AG10803 (cell line): ENCODE results near the gene HEATR9.

Experiments used
- DNase-seq: peaks from one replicate; pipeline ENCODE4 v3.0.0; 2010; ENCODE audit warnings: low read depth
- H3K4me3 ChIP-seq: 2 replicates; pipeline ENCODE4 v1.5.1; 2011; ENCODE audit warnings: mild to moderate bottlenecking, low read length, control low read depth
- CTCF ChIP-seq: conservative IDR thresholded peaks from 2 replicates; pipeline ENCODE4 v1.5.1; 2011; ENCODE audit warnings: mild to moderate bottlenecking, low read length, control low read depth, inconsistent platforms

Gene HEATR9, protein sequence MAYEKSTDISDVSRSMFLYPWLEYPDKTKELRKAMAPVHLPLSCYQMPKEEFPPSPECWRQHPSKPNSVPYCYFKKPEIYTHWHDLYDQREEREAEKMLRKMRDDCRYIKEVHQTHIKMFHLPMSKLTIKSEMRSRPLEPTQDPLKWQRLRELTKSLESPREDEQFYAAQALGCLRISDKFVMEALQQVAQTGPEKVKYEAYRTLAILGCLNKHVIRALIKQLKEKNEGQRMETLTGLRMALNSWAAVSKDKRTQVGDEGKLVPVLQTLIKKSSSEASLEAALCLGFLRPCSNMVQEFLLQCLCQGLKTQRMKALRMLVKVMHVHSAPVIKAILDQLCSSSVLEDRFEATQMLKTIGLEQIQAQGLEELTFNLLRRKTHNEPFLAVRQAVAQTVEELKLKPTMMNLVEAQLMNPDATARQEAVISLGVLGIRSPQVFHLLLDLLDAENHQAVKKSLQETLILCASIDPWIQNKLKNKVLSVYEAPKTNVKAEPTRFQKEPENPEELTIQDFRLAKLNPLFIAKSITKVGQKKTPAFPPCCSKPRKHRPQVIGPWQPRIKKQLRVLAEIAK

DNA sequence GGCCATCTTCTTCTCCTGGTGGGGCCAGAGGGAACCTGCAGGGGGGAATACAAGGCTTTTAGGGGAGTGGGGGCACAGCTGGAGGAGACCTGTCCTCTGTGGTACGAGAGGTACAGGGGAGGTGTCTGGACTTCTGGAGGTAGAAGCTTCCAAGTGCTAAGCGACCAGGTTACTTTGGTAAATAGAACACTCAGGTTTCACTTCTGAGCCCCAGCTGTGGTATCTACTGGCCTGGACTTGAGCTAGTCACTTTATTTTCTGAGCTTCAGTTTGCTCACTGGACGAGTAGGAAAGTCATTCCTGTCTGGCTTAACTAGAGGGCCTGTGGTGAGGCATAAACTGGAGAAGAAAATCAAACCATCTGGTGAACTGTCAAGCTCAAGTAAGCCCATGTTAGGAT lies at the start of gene HEATR9:
TSS of gene HEATR9 (minus strand) at position 155 of the 400 bp plus-strand sequence. CDS start at position 6, 149 bp downstream.
- H3K4me3 ChIP-seq = no peak within 1 kb of the TSS
- no peak for DNase-seq
- TF ChIP-seq CTCF = no peak

GRCh38 chr17:35917519-35918213 lies 49.0 kb upstream of the HEATR9 start:
- no peak overlapping the region for H3K4me3 ChIP-seq
- DNase-seq = no peak
- TF ChIP-seq CTCF = no peak

GRCh38 chr17:35915153-35915964 lies 46.7 kb upstream of the HEATR9 start:
- no peak overlapping the region for H3K4me3 ChIP-seq
- TF ChIP-seq CTCF = no peak
- no peak for DNase-seq

- H3K4me3 ChIP-seq = no peak overlapping the region
- DNase-seq = no peak
- no peak for TF ChIP-seq CTCF
These were observed 45.7 kb upstream of the HEATR9 start for GRCh38 chr17:35914354-35914753.

- H3K4me3 ChIP-seq = no peak overlapping the region
- no peak for TF ChIP-seq CTCF
- no peak for DNase-seq
These were observed 44.9 kb upstream of the HEATR9 start for GRCh38 chr17:35913609-35914008.

- DNase-seq = no peak
- no peak overlapping the region for H3K4me3 ChIP-seq
- TF ChIP-seq CTCF = no peak
These were observed 44.3 kb upstream of the HEATR9 start for GRCh38 chr17:35912942-35913341.
